OCI-LY3 (cell line): Measurements from ENCODE around the gene CEP162.

ENCODE experiments used
- H2AFZ ChIP-seq: fragments of 200-600, 300-600 bp; shearing (Covaris generic); 2 replicates; pipeline ENCODE4 v1.6.0; 2014; ENCODE audit warnings: antibody characterized with exemption, low read depth, low read length
- H3K27ac ChIP-seq: fragments of 200-600, 300-600 bp; sonication (generic); 2 replicates; pipeline ENCODE4 v1.5.1; 2014; ENCODE audit warnings: mild to moderate bottlenecking, low read length, moderate library complexity, mixed read lengths
- H3K27me3 ChIP-seq: fragments of 200-600, 300-600 bp; sonication (generic); 2 replicates; pipeline ENCODE4 v1.6.1; 2014; ENCODE audit warnings: low read depth, low read length, mixed read lengths
- H3K36me3 ChIP-seq: fragments of 200-600, 300-600 bp; sonication (generic); replicated peaks from 2 replicates; pipeline ENCODE3; 2014; ENCODE audit warnings: low read depth, low read length, mixed read lengths
- H3K4me1 ChIP-seq: fragments of 300-600, 200-600 bp; sonication (generic); 2 replicates; pipeline ENCODE4 v1.6.1; 2014; ENCODE audit warnings: low read length, mixed read lengths
- H3K4me2 ChIP-seq: fragments of 200-600, 300-600 bp; sonication (generic); 2 replicates; pipeline ENCODE4 v1.6.1; 2014; ENCODE audit warnings: low read length, mixed read lengths
- H3K4me3 ChIP-seq: fragments of 300-600, 200-600 bp; sonication (generic); 2 replicates; pipeline ENCODE4 v1.5.1; 2014; ENCODE audit warnings: antibody characterized with exemption, mild to moderate bottlenecking, low read length, moderate library complexity
- H3K79me2 ChIP-seq: fragments of 300-600, 200-600 bp; shearing (Covaris generic); 2 replicates; pipeline ENCODE4 v1.6.1; 2014; ENCODE audit warnings: mild to moderate bottlenecking, low read length, mixed read lengths
- H3K9ac ChIP-seq: fragments of 300-600, 200-600 bp; shearing (Covaris generic); 2 replicates; pipeline ENCODE4 v1.6.0; 2014; ENCODE audit warnings: mild to moderate bottlenecking, low read length, moderate library complexity
- H3K9me3 ChIP-seq: fragments of 200-600, 300-600 bp; shearing (Covaris generic); 2 replicates; pipeline ENCODE4 v1.6.1; 2014; ENCODE audit warnings: low read length, mixed read lengths; ENCODE audit not compliant: insufficient read depth
- H4K20me1 ChIP-seq: fragments of 200-600, 300-600 bp; sonication (generic); 2 replicates; pipeline ENCODE4 v1.6.1; 2016; ENCODE audit warnings: low read length, mixed read lengths; ENCODE audit not compliant: insufficient read depth
- EZH2phosphoT487 ChIP-seq: fragments of 200-600 bp; shearing (Covaris generic); IDR thresholded peaks from 2 replicates; pipeline ENCODE4 v1.6.1; 2018; ENCODE audit warnings: antibody characterized with exemption, mixed run types, low read depth
- TF ChIP-seq, protein P1 (sequence below): fragments of 200-600, 300-600 bp; sonication (generic); IDR thresholded peaks from 2 replicates; pipeline ENCODE4 v1.5.1; 2014; ENCODE audit warnings: antibody characterized with exemption, low read length, low read depth

Gene CEP162

GRCh38 chr6:84258268-84258667, 30.8 kb upstream of the CEP162 start:
- no peaks in the 10 kb centered on the region for H3K36me3 ChIP-seq
- no peaks in the 10 kb centered on the region for H3K9me3 ChIP-seq
- H3K4me2 ChIP-seq: peak overlapping the region; percentile 70
- no peak overlapping the region for H3K27ac ChIP-seq
- TF ChIP-seq, protein P1, sequence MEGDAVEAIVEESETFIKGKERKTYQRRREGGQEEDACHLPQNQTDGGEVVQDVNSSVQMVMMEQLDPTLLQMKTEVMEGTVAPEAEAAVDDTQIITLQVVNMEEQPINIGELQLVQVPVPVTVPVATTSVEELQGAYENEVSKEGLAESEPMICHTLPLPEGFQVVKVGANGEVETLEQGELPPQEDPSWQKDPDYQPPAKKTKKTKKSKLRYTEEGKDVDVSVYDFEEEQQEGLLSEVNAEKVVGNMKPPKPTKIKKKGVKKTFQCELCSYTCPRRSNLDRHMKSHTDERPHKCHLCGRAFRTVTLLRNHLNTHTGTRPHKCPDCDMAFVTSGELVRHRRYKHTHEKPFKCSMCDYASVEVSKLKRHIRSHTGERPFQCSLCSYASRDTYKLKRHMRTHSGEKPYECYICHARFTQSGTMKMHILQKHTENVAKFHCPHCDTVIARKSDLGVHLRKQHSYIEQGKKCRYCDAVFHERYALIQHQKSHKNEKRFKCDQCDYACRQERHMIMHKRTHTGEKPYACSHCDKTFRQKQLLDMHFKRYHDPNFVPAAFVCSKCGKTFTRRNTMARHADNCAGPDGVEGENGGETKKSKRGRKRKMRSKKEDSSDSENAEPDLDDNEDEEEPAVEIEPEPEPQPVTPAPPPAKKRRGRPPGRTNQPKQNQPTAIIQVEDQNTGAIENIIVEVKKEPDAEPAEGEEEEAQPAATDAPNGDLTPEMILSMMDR: no peak
- no peak for TF ChIP-seq EZH2phosphoT487
- 0 out of 2 replicates have a peak, but pooled peaks cover 4% of the 10 kb centered on the region for H3K27me3 ChIP-seq
- no peaks in the 10 kb centered on the region for H3K79me2 ChIP-seq
- no peaks in the 10 kb centered on the region for H4K20me1 ChIP-seq
- H3K4me1 ChIP-seq: peaks cover 10% of the 10 kb centered on the region
- H2AFZ ChIP-seq: peak overlapping the region; percentile 53
- peak overlapping the region; percentile 59 for H3K4me3 ChIP-seq
- H3K9ac ChIP-seq: no peak overlapping the region

DNA sequence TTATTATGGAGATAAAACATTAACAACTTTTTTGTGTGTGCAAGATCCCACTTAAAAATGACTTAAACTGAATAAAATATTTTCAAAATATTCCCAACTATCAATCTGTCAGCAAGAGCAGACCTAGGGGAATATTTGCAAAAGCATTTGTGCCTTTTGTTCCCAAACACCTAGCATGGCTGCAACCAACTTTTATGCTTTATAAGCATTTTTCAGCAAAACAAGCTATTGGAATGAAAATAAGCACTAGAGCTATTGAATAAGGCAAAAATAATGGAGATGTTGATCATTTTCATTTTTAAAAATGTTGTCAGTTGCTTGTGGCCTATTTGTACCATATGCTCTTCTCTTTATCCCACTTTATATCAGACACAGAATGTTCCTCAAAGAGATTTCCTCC, 28.2 kb upstream of the CEP162 start:
- Histone ChIP-seq H3K27me3 (0 out of 2 replicates have a peak, but pooled peaks cover 3% of the 10 kb centered on the region), H2AFZ (no peak overlapping the region)

GRCh38 chr6:84253380-84253779, 25.9 kb upstream of the CEP162 start:
- Histone ChIP-seq H3K27ac (no peak overlapping the region), H3K79me2 (no peaks in the 10 kb centered on the region), H3K4me3 (no peak overlapping the region), H3K9me3 (no peaks in the 10 kb centered on the region), H3K4me1 (peaks cover 20% of the 10 kb centered on the region), H2AFZ (no peak overlapping the region), H4K20me1 (no peaks in the 10 kb centered on the region), H3K9ac (no peak overlapping the region), H3K27me3 (no peaks in the 10 kb centered on the region), H3K36me3 (no peaks in the 10 kb centered on the region), H3K4me2 (no peak overlapping the region)
- TF ChIP-seq, protein P1: no peak
- no peak for TF ChIP-seq EZH2phosphoT487

More for the DNA sequence above, 28.2 kb upstream of the CEP162 start:
- H3K4me1 ChIP-seq: peaks cover 10% of the 10 kb centered on the region
- no peak overlapping the region for H3K9ac ChIP-seq
- no peak overlapping the region for H3K4me3 ChIP-seq
- H3K4me2 ChIP-seq: no peak overlapping the region
- no peaks in the 10 kb centered on the region for H3K9me3 ChIP-seq
- TF ChIP-seq, protein P1: no peak
- no peak for TF ChIP-seq EZH2phosphoT487
- H3K79me2 ChIP-seq: no peaks in the 10 kb centered on the region
- no peak overlapping the region for H3K27ac ChIP-seq
- no peaks in the 10 kb centered on the region for H4K20me1 ChIP-seq
- H3K36me3 ChIP-seq: no peaks in the 10 kb centered on the region

- H3K27me3 ChIP-seq: no peaks in the 10 kb centered on the region
- no peak overlapping the region for H3K27ac ChIP-seq
- H3K79me2 ChIP-seq: no peaks in the 10 kb centered on the region
- peaks cover 16% of the 10 kb centered on the region for H3K4me1 ChIP-seq
- H3K36me3 ChIP-seq: no peaks in the 10 kb centered on the region
- no peak for TF ChIP-seq EZH2phosphoT487
- TF ChIP-seq, protein P1: no peak
- no peaks in the 10 kb centered on the region for H3K9me3 ChIP-seq
- no peak overlapping the region for H2AFZ ChIP-seq
- no peak overlapping the region for H3K4me3 ChIP-seq
- no peaks in the 10 kb centered on the region for H4K20me1 ChIP-seq
- no peak overlapping the region for H3K9ac ChIP-seq
- H3K4me2 ChIP-seq: no peak overlapping the region
Measured at GRCh38 chr6:84251891-84252539, 24.6 kb upstream of the CEP162 start.
